MM.1S (cell line): ENCODE data around the gene ASCC2.

Source experiments
- DNase-seq: peaks from one replicate; pipeline ENCODE4 v3.0.0-alpha.2; 2015
- H2AFZ ChIP-seq: fragments of 300-600 bp; sonication (generic); 2 replicates; pipeline ENCODE4 v1.6.0; 2016; ENCODE audit warnings: antibody characterized with exemption, low read length
- H3F3A ChIP-seq: fragments of 300-600 bp; sonication (generic); 2 replicates; pipeline ENCODE4 v1.6.1; 2016; ENCODE audit warnings: mild to moderate bottlenecking, antibody characterized with exemption, low read length, moderate library complexity, mixed read lengths; ENCODE audit not compliant: insufficient read depth
- H3K27ac ChIP-seq: fragments of 300-600 bp; sonication (generic); 2 replicates; pipeline ENCODE4 v1.5.1; 2016; ENCODE audit warnings: mild to moderate bottlenecking, low read length
- H3K27me3 ChIP-seq: fragments of 300-600 bp; sonication (generic); replicated peaks from 2 replicates; pipeline ENCODE4 v1.6.0; 2016; ENCODE audit warnings: low read length; ENCODE audit not compliant: insufficient read depth
- H3K36me3 ChIP-seq: fragments of 300-600 bp; sonication (generic); replicated peaks from 2 replicates; pipeline ENCODE4 v1.6.1; 2016; ENCODE audit warnings: mild to moderate bottlenecking, low read length, mixed read lengths; ENCODE audit not compliant: insufficient read depth
- H3K4me1 ChIP-seq: fragments of 300-600 bp; sonication (generic); 2 replicates; pipeline ENCODE4 v1.6.1; 2016; ENCODE audit warnings: low read length, mixed read lengths
- H3K4me2 ChIP-seq: fragments of 300-600 bp; sonication (generic); 2 replicates; pipeline ENCODE4 v1.6.0; 2016; ENCODE audit warnings: low read depth, low read length
- H3K4me3 ChIP-seq: fragments of 300-600 bp; sonication (generic); 2 replicates; pipeline ENCODE4 v1.5.1; 2016; ENCODE audit warnings: low read length, mixed read lengths
- H3K79me2 ChIP-seq: fragments of 300-600 bp; sonication (generic); 2 replicates; pipeline ENCODE4 v1.6.1; 2016; ENCODE audit warnings: mixed run types, low read length, mixed read lengths
- H3K9ac ChIP-seq: fragments of 300-600 bp; sonication (generic); 2 replicates; pipeline ENCODE4 v1.6.1; 2016; ENCODE audit warnings: low read length, mixed read lengths
- H3K9me2 ChIP-seq: fragments of 300-600 bp; sonication (generic); replicated peaks from 2 replicates; pipeline ENCODE4 v1.6.1; 2016; ENCODE audit warnings: mild to moderate bottlenecking, low read length, mixed read lengths; ENCODE audit not compliant: insufficient read depth
- H3K9me3 ChIP-seq: fragments of 300-600 bp; sonication (generic); replicated peaks from 2 replicates; pipeline ENCODE4 v1.6.1; 2016; ENCODE audit warnings: mild to moderate bottlenecking, low read length, mixed read lengths; ENCODE audit not compliant: insufficient read depth
- H4K20me1 ChIP-seq: fragments of 300-600 bp; sonication (generic); 2 replicates; pipeline ENCODE4 v1.6.1; 2016; ENCODE audit warnings: mild to moderate bottlenecking, low read length, moderate library complexity, mixed read lengths; ENCODE audit not compliant: insufficient read depth
- EZH2 ChIP-seq: fragments of 300-600 bp; sonication (generic); optimal IDR thresholded peaks from 2 replicates; pipeline ENCODE3; 2017; ENCODE audit warnings: low read depth, mild to moderate bottlenecking, antibody characterized with exemption, low read length, mixed read lengths
- EZH2phosphoT487 ChIP-seq: fragments of 300-600 bp; sonication (generic); IDR thresholded peaks from 2 replicates; pipeline ENCODE4 v1.6.1; 2018; ENCODE audit warnings: antibody characterized with exemption, low read length
- TF ChIP-seq, protein P1 (sequence below): fragments of 300-600 bp; sonication (generic); IDR thresholded peaks from 2 replicates; pipeline ENCODE4 v1.5.1; 2016; ENCODE audit warnings: antibody characterized with exemption, low read length, mixed read lengths

The ASCC2 gene

DNA sequence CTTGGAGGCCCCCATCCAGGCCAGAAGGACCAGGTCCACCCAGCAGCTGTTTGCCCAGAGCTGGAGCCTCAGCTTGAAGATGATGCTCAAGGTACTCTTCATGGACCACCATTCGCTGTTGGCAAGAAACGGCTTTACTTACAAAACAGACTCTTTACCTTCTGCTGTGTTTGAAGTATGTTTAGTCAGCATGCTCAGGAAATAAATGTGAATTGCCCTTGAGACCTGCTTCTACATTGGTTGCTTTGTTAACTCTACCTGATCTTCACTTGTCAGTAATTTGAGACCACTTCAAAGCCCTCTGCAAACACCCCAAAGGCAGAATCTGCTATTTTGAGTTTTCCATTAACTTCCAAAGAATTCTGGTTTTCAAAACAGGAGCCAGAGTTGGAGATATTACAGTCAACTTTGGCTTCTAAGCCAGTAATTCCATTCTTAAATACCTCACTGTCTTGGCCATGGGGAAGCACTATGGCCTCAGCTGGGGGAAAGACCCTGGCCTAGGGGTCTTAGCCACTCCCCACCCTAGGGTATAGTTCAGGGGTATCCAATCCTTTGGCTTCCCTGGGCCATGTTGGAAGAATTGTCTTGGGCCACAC lies 68.3 kb downstream of the ASCC2 start:
- H3K9me3 ChIP-seq, result no peaks in the 10 kb centered on the region
- no peak overlapping the region for H3K4me3 ChIP-seq
- H3K27ac ChIP-seq, result no peak overlapping the region
- H3K4me2 ChIP-seq, result no peak overlapping the region
- H3K27me3 ChIP-seq, result no peaks in the 10 kb centered on the region
- no peaks in the 10 kb centered on the region for H3F3A ChIP-seq
- peaks cover 38% of the 10 kb centered on the region for H3K79me2 ChIP-seq
- H3K9me2 ChIP-seq, result no peaks in the 10 kb centered on the region
- DNase-seq, result no peak
- H2AFZ ChIP-seq, result no peak overlapping the region
- TF ChIP-seq EZH2 (no peak), EZH2phosphoT487 (no peak)
- TF ChIP-seq, protein P1, sequence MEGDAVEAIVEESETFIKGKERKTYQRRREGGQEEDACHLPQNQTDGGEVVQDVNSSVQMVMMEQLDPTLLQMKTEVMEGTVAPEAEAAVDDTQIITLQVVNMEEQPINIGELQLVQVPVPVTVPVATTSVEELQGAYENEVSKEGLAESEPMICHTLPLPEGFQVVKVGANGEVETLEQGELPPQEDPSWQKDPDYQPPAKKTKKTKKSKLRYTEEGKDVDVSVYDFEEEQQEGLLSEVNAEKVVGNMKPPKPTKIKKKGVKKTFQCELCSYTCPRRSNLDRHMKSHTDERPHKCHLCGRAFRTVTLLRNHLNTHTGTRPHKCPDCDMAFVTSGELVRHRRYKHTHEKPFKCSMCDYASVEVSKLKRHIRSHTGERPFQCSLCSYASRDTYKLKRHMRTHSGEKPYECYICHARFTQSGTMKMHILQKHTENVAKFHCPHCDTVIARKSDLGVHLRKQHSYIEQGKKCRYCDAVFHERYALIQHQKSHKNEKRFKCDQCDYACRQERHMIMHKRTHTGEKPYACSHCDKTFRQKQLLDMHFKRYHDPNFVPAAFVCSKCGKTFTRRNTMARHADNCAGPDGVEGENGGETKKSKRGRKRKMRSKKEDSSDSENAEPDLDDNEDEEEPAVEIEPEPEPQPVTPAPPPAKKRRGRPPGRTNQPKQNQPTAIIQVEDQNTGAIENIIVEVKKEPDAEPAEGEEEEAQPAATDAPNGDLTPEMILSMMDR, result no peak
- no peaks in the 10 kb centered on the region for H3K4me1 ChIP-seq
- H4K20me1 ChIP-seq, result no peaks in the 10 kb centered on the region
- 0 out of 2 replicates have a peak, but pooled peaks cover 5% of the 10 kb centered on the region for H3K36me3 ChIP-seq
- no peak overlapping the region for H3K9ac ChIP-seq

DNA sequence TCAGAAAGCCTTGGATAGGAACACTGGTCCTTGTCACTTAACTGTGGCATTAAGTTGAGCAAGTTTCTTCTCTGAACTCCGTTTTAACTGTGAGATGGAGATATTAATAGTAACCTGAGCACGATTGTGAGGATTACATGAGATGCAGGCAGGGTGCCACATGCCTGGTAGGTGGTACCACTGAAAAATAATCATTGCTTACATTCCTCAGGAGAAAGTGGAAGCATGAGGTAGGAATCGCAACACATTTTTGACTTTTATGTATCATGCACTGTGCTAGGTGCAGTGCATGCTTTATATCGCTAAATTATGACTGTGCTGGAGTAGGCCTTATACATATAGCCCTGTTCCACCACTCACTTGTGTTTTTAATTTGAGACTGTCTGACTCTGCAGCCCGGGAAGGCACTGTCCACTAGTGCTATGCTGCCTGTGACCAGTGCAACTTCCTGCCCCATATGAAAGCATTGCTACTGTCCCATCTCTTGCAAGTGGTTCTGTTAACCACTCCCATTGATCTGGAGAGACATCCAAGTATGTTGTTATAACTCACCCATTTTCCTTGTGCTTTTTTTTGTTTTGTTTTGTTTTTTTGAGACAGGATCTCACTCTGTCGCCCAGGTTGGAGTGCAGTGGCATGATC lies 69.9 kb downstream of the ASCC2 start:
- Histone ChIP-seq H3F3A (no peaks in the 10 kb centered on the region), H3K4me3 (peak overlapping the region; percentile 100), H3K27me3 (no peaks in the 10 kb centered on the region), H3K27ac (no peak overlapping the region), H3K79me2 (peaks cover 38% of the 10 kb centered on the region), H3K4me1 (no peaks in the 10 kb centered on the region), H4K20me1 (no peaks in the 10 kb centered on the region), H2AFZ (peak overlapping the region; percentile 100; the same call in 1 of the 2 replicates), H3K9ac (peak overlapping the region; percentile 92; the same call in 1 of the 2 replicates), H3K36me3 (0 out of 2 replicates have a peak, but pooled peaks cover 5% of the 10 kb centered on the region), H3K4me2 (peak overlapping the region; percentile 81), H3K9me3 (no peaks in the 10 kb centered on the region), H3K9me2 (no peaks in the 10 kb centered on the region)
- no peak for DNase-seq
- TF ChIP-seq EZH2 (no peak), EZH2phosphoT487 (no peak)
- TF ChIP-seq, protein P1, result no peak

DNA sequence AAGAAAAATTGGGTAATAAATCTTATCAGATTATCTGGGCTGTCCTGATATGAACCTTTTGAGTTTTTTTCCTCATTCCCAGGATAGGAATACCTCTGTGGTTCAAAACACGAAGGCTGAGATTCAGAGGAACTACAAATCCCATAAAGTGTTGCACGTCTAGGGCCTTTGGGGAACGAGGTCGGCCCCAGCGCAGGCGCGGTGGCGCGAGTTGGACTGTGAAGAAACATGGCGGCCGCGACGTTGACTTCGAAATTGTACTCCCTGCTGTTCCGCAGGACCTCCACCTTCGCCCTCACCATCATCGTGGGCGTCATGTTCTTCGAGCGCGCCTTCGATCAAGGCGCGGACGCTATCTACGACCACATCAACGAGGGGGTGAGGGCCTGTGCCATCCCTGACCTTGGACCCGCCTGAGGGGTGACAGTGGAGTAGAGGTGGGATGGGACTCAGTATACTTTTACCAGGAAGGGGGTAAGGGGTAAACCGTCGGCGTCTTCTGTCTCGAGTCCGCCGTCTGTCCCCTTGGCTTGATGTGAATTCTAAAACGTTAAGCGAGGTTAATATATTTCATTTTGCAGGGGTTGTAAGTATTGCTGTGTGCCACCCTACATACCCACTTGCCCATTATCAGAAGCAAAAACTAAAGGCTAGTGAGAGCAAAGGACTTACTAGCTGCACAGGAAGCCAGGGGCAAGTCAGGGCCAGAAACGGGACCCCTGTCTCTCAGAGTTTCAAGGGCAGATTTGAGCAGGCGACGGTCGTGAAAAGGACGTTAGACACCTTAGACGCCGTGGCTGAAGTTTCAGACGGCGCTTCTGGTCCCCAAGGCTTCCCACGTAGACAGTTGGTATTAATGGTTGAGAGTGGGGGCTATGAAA lies 70.7 kb downstream of the ASCC2 start, which contains the start of gene UQCR10:
UQCR10 (plus strand) TSS at position 199 of the 881 bp plus-strand sequence; CDS start at position 229, 30 bp downstream.
- Histone ChIP-seq H3K27me3 (no peaks in the 10 kb centered on the region), H4K20me1 (no peaks in the 10 kb centered on the region), H3F3A (no peaks in the 10 kb centered on the region), H3K4me3 (peak within 1 kb of the TSS; percentile 100), H3K79me2 (peaks cover 38% of the 10 kb centered on the region), H3K27ac (peak within 1 kb of the TSS; percentile 37; the same call in 1 of the 2 replicates), H3K4me1 (no peaks in the 10 kb centered on the region), H3K4me2 (peak within 1 kb of the TSS; percentile 81), H3K9me2 (no peaks in the 10 kb centered on the region), H3K9ac (peak within 1 kb of the TSS; percentile 92), H3K9me3 (no peaks in the 10 kb centered on the region), H3K36me3 (0 out of 2 replicates have a peak, but pooled peaks cover 5% of the 10 kb centered on the region), H2AFZ (peak within 1 kb of the TSS; percentile 100)
- no peak for TF ChIP-seq EZH2
- TF ChIP-seq, protein P1, result no peak
- TF ChIP-seq EZH2phosphoT487, result no peak
- DNase-seq, result peak; percentile 95
